Measurements from ENCODE around the gene MBNL1.

DNA sequence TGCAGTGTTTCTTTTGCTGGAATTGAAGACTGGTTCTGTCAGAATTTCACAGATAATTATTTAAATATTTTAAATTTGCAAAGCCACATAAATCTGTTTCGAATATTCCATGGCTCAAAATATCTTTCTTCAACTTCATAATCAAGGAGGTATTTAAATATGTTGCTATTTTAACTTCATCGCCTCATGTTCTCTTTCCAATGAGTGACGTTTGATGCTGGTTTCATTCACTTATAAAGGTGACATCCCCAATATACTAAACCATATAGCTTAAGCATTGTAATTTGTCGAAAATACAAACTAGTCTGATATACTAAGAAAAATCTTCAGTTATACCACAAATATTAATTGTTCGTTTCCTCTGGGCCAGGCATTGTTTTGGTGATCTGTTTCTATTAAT is 22.5 kb downstream of the MBNL1 start:
- no peak for TF ChIP-seq POLR2A (IDR thresholded peaks at IDR 0.05)
- TF ChIP-seq CTCF (IDR thresholded peaks at IDR 0.05), result no peak
